ENCODE results near the gene SLC6A6.

DNA sequence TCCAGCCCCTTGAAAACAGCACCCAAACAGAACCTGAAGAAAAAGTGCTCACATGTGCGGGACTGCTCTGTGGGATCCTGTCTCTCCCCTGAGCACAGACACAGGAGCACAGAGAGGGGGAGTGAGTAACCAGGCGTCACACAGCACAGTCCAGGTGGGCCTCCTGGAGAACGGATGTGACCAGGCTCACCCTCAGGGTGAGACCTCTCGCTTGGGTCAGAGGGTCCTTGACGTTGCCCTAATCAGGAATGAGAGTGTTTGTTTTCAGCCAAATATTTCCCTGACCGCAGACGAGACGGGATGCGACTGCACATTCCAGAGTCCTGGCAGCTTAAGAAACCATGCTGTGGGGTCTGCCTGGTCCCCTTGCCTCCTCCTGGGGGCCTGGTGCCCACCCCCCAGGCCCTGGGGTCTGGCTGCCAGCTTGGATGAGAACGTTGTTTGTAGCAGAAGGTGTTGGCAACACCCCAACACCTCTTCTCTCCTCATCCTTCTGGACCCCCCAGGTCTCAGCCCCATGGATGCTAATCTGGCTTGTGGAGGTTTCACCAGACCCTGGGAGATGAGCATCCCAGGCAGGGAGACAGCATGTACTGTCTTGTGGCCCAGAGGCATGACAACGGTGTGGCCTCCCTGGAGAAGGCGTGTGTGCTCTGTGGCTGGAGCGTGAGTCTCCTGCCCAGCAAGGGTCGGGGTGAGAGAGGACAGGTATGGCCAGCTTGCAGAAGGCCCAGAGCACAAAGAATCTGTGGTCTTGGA lies 42.1 kb upstream of the SLC6A6 start:
- TF ChIP-seq, protein P1, sequence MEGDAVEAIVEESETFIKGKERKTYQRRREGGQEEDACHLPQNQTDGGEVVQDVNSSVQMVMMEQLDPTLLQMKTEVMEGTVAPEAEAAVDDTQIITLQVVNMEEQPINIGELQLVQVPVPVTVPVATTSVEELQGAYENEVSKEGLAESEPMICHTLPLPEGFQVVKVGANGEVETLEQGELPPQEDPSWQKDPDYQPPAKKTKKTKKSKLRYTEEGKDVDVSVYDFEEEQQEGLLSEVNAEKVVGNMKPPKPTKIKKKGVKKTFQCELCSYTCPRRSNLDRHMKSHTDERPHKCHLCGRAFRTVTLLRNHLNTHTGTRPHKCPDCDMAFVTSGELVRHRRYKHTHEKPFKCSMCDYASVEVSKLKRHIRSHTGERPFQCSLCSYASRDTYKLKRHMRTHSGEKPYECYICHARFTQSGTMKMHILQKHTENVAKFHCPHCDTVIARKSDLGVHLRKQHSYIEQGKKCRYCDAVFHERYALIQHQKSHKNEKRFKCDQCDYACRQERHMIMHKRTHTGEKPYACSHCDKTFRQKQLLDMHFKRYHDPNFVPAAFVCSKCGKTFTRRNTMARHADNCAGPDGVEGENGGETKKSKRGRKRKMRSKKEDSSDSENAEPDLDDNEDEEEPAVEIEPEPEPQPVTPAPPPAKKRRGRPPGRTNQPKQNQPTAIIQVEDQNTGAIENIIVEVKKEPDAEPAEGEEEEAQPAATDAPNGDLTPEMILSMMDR (IDR thresholded peaks at IDR 0.05 in 8 of 11, conservative IDR thresholded peaks at IDR 0.05 in 3 of 11) = no peak
- no peak for TF ChIP-seq POLR2AphosphoS5 (IDR thresholded peaks at IDR 0.05)

Data from spleen (tissue), 7 donors.